ENCODE data around the gene NR2F1-AS1. TPM values are rescaled to one million over a fixed set of nuclear protein-coding genes. Genes with fewer than 3 reads are reported as not detected.

Gene NR2F1-AS1
- total RNA-seq, 1 donor from 2014 or later: 19.0 TPM

DNA sequence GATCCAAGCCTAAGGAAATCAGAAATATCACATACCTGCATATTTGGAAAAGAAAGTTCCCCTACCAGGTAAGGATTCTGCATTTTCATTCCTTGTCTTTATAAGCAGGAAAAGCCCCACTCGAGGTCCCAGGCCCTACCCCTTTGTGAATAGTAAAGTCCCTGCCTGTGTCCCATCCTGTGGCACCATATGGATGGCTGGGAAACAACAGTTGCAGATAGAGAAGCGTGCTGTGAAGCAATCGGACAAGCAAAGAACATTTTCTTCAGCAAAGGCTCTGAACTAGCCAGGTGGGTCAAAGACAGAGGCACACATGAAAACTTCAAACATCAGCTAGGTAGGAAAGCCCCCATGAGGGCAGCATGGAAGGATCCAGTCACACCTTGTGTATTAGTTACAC is 169.3 kb downstream of the NR2F1-AS1 start:
- Mint-ChIP-seq H3K36me3 (peaks cover 6% of the 10 kb centered on the region), H3K27me3 (peaks cover 5% of the 10 kb centered on the region), H3K27ac (no peak overlapping the region), H3K9me3 (no peaks in the 10 kb centered on the region), H3K4me3 (no peak overlapping the region), H3K4me1 (ENCODE audit: unreplicated experiment) (peaks cover 27% of the 10 kb centered on the region)
- no peak for TF ChIP-seq CTCF (conservative IDR thresholded peaks at IDR 0.05)
- DNase-seq (ENCODE audit: extremely low spot score, unreplicated experiment): no peak

GRCh38 chr5:93409691-93410090 is 171.3 kb downstream of the NR2F1-AS1 start:
- peaks cover 5% of the 10 kb centered on the region for H3K27me3 Mint-ChIP-seq
- H3K9me3 Mint-ChIP-seq: peaks cover 8% of the 10 kb centered on the region
- peaks cover 22% of the 10 kb centered on the region for H3K4me1 Mint-ChIP-seq (ENCODE audit: unreplicated experiment)
- no peak for TF ChIP-seq CTCF (conservative IDR thresholded peaks at IDR 0.05)
- H3K36me3 Mint-ChIP-seq: peaks cover 6% of the 10 kb centered on the region
- DNase-seq (ENCODE audit: extremely low spot score, unreplicated experiment): no peak
- H3K4me3 Mint-ChIP-seq: no peak overlapping the region
- H3K27ac Mint-ChIP-seq: no peak overlapping the region

DNA sequence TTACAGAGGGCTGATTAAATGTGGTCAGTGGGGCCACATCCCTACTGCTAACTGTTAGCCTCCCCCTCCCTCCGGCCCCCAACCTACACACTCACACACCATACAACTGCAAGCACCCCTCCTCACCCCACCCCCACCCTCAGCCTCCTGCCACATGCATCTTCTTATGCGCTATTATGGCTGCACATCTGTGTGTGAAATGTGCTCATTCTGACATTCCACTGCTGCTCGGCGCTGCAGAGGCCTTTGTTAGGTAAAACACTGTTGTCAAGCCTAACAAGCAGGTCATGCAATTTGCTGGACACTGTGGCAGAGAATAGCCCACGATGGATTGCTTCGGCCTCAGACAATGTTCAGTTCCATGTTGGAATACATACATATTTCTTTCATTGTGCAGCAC is 173.6 kb downstream of the NR2F1-AS1 start:
- peaks cover 6% of the 10 kb centered on the region for H3K36me3 Mint-ChIP-seq
- H3K4me1 Mint-ChIP-seq (ENCODE audit: unreplicated experiment): peaks cover 35% of the 10 kb centered on the region
- peaks cover 6% of the 10 kb centered on the region for H3K27me3 Mint-ChIP-seq
- no peak for DNase-seq (ENCODE audit: extremely low spot score, unreplicated experiment)
- peaks cover 8% of the 10 kb centered on the region for H3K9me3 Mint-ChIP-seq
- H3K4me3 Mint-ChIP-seq: peak overlapping the region; percentile 19
- H3K27ac Mint-ChIP-seq: peak overlapping the region; percentile 43
- TF ChIP-seq CTCF (conservative IDR thresholded peaks at IDR 0.05): no peak

GRCh38 chr5:93406971-93407401 is 174.0 kb downstream of the NR2F1-AS1 start:
- Mint-ChIP-seq H3K9me3 (peaks cover 8% of the 10 kb centered on the region), H3K4me1 (ENCODE audit: unreplicated experiment) (peaks cover 40% of the 10 kb centered on the region), H3K27ac (no peak overlapping the region), H3K4me3 (peak overlapping the region; percentile 19), H3K36me3 (peaks cover 6% of the 10 kb centered on the region), H3K27me3 (peaks cover 7% of the 10 kb centered on the region)
- no peak for TF ChIP-seq CTCF (conservative IDR thresholded peaks at IDR 0.05)
- no peak for DNase-seq (ENCODE audit: extremely low spot score, unreplicated experiment)

- H3K9me3 Mint-ChIP-seq: peaks cover 8% of the 10 kb centered on the region
- H3K27ac Mint-ChIP-seq: no peak overlapping the region
- peaks cover 49% of the 10 kb centered on the region for H3K4me1 Mint-ChIP-seq (ENCODE audit: unreplicated experiment)
- no peak for DNase-seq (ENCODE audit: extremely low spot score, unreplicated experiment)
- no peak for TF ChIP-seq CTCF (conservative IDR thresholded peaks at IDR 0.05)
- no peak overlapping the region for H3K4me3 Mint-ChIP-seq
- H3K36me3 Mint-ChIP-seq: no peaks in the 10 kb centered on the region
- H3K27me3 Mint-ChIP-seq: peaks cover 11% of the 10 kb centered on the region
Measured at GRCh38 chr5:93404246-93404645, 176.8 kb downstream of the NR2F1-AS1 start.

Measured in type B pancreatic cell (in vitro differentiated cells).